Endothelial cell of umbilical vein (primary cell): ENCODE data around the gene MARS1.

Experiments used
- EZH2 ChIP-seq: IDR thresholded peaks from 2 replicates; pipeline ENCODE4 v1.6.1; 2012; ENCODE audit warnings: borderline replicate concordance, low read depth, mild to moderate bottlenecking, moderate library complexity, low read length, inconsistent platforms; ENCODE audit not compliant: severe bottlenecking
- GATA2 ChIP-seq: IDR thresholded peaks from 2 replicates; pipeline ENCODE4 v1.7.0; 2011; ENCODE audit warnings: low read depth, mild to moderate bottlenecking, moderate library complexity, mixed read lengths, low read length; ENCODE audit not compliant: insufficient read length, insufficient read depth
- JUN ChIP-seq: IDR thresholded peaks from 2 replicates; pipeline ENCODE4 v1.6.1; 2011; ENCODE audit warnings: borderline replicate concordance, low read depth; ENCODE audit not compliant: insufficient read length, insufficient read depth
- POLR2A ChIP-seq: IDR thresholded peaks from 2 replicates; pipeline ENCODE4 v1.6.1; 2012; ENCODE audit warnings: low read depth, mild to moderate bottlenecking, control low read depth, low read length
- POLR2AphosphoS5 ChIP-seq: IDR thresholded peaks from 2 replicates; pipeline ENCODE4 v1.6.1; 2012; ENCODE audit warnings: low read depth, mild to moderate bottlenecking, control low read depth, low read length, moderate library complexity; ENCODE audit not compliant: insufficient read depth
- TF ChIP-seq, protein P1 (sequence below), 2 donors: IDR thresholded peaks; 1 replicate in 1 of 2; 2 replicates in 1 of 2; pipeline ENCODE4 v1.5.1; 2011; ENCODE audit warnings: low read length in 2 of 2, mild to moderate bottlenecking in 2 of 2, moderate library complexity in 2 of 2, control low read depth in 1 of 2, inconsistent platforms in 1 of 2, low read depth in 1 of 2; ENCODE audit not compliant: insufficient read depth in 1 of 2; ENCODE audit errors: extremely low read depth in 1 of 2
- TF ChIP-seq, protein P2 (sequence below): IDR thresholded peaks from 2 replicates; pipeline ENCODE4 v1.6.1; 2011; ENCODE audit not compliant: insufficient read depth, insufficient read length

DNA sequence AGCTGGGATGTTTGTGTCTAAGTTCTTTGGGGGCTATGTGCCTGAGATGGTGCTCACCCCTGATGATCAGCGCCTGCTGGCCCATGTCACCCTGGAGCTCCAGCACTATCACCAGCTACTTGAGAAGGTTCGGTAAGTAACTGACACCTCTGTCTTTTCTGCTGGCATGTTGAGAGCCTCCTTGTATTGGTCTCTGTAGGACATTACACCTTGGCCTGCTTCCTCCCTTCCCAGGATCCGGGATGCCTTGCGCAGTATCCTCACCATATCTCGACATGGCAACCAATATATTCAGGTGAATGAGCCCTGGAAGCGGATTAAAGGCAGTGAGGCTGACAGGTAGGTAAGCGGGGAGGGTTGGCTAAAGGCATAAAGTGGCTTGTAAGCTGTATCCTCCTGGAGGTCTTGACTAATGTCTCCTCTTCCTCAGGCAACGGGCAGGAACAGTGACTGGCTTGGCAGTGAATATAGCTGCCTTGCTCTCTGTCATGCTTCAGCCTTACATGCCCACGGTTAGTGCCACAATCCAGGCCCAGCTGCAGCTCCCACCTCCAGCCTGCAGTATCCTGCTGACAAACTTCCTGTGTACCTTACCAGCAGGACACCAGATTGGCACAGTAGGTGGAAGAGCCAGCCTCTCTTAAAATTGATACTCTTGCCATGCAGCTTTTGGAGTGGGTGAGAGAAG, 27.0 kb downstream of the MARS1 start:
- TF ChIP-seq, protein P1, sequence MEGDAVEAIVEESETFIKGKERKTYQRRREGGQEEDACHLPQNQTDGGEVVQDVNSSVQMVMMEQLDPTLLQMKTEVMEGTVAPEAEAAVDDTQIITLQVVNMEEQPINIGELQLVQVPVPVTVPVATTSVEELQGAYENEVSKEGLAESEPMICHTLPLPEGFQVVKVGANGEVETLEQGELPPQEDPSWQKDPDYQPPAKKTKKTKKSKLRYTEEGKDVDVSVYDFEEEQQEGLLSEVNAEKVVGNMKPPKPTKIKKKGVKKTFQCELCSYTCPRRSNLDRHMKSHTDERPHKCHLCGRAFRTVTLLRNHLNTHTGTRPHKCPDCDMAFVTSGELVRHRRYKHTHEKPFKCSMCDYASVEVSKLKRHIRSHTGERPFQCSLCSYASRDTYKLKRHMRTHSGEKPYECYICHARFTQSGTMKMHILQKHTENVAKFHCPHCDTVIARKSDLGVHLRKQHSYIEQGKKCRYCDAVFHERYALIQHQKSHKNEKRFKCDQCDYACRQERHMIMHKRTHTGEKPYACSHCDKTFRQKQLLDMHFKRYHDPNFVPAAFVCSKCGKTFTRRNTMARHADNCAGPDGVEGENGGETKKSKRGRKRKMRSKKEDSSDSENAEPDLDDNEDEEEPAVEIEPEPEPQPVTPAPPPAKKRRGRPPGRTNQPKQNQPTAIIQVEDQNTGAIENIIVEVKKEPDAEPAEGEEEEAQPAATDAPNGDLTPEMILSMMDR (IDR thresholded peaks at IDR 0.05; ENCODE audit: extremely low read depth in 1 of 2, insufficient read depth in 1 of 2, low read depth in 1 of 2, low read length in 2 of 2), result no peak
- TF ChIP-seq POLR2A (no peak), GATA2 (no peak), POLR2AphosphoS5 (no peak), EZH2 (no peak), JUN (no peak)
- TF ChIP-seq, protein P2, sequence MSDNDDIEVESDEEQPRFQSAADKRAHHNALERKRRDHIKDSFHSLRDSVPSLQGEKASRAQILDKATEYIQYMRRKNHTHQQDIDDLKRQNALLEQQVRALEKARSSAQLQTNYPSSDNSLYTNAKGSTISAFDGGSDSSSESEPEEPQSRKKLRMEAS, result no peak
